Measurements from ENCODE around the gene PDE4D.

Gene PDE4D

GRCh38 chr5:59720063-59720462 is 173.5 kb downstream of the PDE4D start:
- DNase-seq (ENCODE audit: low spot score) = no peak
- TF ChIP-seq, protein P1, sequence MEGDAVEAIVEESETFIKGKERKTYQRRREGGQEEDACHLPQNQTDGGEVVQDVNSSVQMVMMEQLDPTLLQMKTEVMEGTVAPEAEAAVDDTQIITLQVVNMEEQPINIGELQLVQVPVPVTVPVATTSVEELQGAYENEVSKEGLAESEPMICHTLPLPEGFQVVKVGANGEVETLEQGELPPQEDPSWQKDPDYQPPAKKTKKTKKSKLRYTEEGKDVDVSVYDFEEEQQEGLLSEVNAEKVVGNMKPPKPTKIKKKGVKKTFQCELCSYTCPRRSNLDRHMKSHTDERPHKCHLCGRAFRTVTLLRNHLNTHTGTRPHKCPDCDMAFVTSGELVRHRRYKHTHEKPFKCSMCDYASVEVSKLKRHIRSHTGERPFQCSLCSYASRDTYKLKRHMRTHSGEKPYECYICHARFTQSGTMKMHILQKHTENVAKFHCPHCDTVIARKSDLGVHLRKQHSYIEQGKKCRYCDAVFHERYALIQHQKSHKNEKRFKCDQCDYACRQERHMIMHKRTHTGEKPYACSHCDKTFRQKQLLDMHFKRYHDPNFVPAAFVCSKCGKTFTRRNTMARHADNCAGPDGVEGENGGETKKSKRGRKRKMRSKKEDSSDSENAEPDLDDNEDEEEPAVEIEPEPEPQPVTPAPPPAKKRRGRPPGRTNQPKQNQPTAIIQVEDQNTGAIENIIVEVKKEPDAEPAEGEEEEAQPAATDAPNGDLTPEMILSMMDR (IDR thresholded peaks at IDR 0.05; ENCODE audit: extremely low read depth, missing control alignments) = no peak

DNA sequence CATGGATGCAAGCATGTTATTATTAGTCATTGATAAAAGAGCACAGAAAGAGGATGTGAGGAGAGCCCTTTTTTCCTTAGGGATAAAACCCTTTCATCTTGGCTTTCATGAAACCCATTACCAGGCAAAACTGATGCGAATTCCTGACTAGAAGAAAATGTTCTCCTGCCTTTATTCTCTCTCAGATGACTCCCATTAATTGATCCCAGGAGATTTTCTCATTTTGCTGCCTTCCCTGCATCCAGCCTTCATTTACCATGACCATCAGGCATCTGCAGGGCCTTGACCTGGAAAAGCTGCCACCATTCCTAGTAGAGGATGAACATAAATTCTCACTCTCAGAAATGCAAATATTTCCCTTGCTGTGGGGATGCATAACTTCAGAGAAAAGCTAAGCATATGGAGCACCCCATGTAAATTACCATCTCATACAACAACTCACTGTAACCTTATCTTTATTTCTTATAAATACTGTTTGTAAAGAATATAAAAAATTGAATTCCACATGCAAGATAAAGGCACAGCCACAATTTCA is 176.5 kb downstream of the PDE4D start:
- TF ChIP-seq, protein P1 (IDR thresholded peaks at IDR 0.05; ENCODE audit: extremely low read depth, missing control alignments) = no peak
- DNase-seq (ENCODE audit: low spot score) = no peak

DNA sequence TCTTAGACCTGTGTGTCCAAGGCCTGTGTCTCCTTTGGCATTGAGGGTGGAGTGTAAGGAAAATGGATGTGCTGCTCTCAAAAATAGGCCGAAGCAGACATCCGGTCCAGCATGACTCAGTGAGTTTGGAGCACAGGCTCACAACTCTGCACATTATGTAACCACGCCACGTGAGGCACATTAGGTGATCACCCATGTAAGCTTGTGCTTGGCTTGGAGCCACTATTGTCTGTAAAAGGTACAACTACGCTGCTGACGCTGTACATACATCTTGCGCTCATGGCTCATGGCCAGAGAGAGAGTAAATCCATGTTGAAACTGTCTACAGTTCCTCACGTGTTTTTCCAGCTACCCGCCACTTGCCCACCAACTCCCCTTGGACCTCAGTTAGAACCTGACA is 177.5 kb downstream of the PDE4D start:
- no peak for DNase-seq (ENCODE audit: low spot score)
- TF ChIP-seq, protein P1 (IDR thresholded peaks at IDR 0.05; ENCODE audit: extremely low read depth, missing control alignments) = no peak

DNA sequence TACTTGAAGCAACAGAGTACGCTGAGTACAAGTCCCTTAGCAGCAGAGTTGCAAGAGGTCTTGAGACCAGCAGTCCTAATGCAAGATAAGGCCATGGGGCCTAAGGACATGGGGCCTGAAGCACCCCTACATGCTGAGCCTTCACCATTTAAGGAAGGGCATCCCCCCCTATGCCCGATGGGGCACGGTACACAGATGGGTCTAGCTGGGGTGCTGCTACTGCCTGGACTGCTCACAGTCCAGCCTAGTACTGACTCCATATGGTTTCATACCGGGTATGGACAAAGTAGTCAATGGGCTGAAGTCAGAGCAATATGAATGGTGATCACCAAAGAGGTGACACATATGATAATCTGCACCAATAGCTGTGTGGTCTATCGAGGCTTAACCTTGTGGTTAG is 178.3 kb downstream of the PDE4D start:
- DNase-seq (ENCODE audit: low spot score) = no peak
- TF ChIP-seq, protein P1 (IDR thresholded peaks at IDR 0.05; ENCODE audit: extremely low read depth, missing control alignments) = no peak

GRCh38 chr5:59713498-59713844 is 180.1 kb downstream of the PDE4D start:
- TF ChIP-seq, protein P1 (IDR thresholded peaks at IDR 0.05; ENCODE audit: extremely low read depth, missing control alignments) = no peak
- DNase-seq (ENCODE audit: low spot score) = no peak

DNA sequence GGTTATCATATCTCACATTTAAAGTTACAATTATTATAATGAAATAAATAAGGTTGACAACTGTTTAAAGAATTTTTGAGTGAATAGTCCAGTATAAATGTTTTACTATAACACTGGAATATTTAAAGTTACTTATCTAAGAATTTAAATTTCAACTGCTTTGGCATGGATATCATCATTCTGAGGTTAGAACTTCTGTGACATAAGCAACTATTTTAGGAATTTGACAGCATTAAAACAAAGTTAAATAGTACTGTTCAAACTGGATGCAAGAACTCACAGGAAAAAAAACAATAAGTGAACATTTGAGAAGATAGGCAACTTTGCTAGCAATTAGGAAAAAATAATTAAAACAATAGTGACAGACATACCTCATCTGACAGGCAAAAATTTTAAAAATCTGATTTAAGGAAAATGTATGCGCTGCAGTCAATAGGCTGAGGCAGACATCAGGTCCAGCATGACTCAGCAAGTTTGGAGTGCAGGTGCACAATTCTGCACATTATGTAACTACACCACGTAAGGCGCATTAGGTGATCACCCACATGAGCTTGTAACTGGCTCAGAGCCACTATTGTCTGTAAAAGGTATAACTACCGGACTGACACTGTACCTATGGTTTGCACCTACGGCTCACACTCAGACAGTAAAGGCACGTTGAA is 180.6 kb downstream of the PDE4D start:
- no peak for DNase-seq (ENCODE audit: low spot score)
- TF ChIP-seq, protein P1 (IDR thresholded peaks at IDR 0.05; ENCODE audit: extremely low read depth, missing control alignments) = no peak

DNA sequence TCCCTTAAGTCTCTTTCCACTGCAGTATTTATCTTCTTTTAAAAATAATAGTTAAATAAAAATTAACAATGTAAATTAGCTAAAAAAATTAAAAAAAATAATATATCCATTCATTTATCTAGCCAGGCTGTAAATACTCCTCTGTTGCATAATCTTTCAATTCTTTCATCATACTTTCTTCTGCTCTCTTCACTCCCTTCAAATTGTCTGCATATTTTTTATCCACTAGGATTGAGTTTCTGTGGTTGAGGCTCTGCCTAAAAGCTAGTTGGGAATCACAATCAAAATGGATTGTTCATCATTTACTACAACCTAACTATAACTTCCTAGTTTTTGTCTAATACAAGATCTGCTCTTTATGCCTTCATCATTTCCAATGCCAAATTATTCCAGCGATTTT is 182.2 kb downstream of the PDE4D start:
- DNase-seq (ENCODE audit: low spot score) = no peak

More for the DNA sequence above, 182.2 kb downstream of the PDE4D start:
- TF ChIP-seq, protein P1 (IDR thresholded peaks at IDR 0.05; ENCODE audit: extremely low read depth, missing control alignments) = no peak

All from GM20000 (cell line).